Ovary (tissue), 3 donors: ENCODE measurements around the gene GRAMD4.

Experiments
- CTCF ChIP-seq, 3 donors: fragments of 450-650 bp in 2 of 3; fragments of 200-600 bp in 1 of 3; IDR thresholded peaks; one replicate each; pipeline versions ENCODE4 v1.5.1 to v1.8.0; 2016 to 2022; ENCODE audit warnings: antibody characterized with exemption in 3 of 3, mild to moderate bottlenecking in 1 of 3
- EP300 ChIP-seq: sonication (generic); formaldehyde crosslinking; IDR thresholded peaks from one replicate; pipeline ENCODE4 v1.6.1; 2017; ENCODE audit warnings: antibody characterized with exemption
- donor health status: DM: no; HTN: no; CAD: no.

- no peak for TF ChIP-seq EP300
- TF ChIP-seq CTCF (IDR thresholded peaks at IDR 0.05): no peak
Observed at GRCh38 chr22:46626911-46627805, 7.0 kb downstream of the GRAMD4 start.
